SU-DHL-6 (cell line): Measurements from ENCODE around the gene CDH24.

ENCODE experiments used
- H2AFZ ChIP-seq: fragments of 200-600 bp; sonication (generic); 2 replicates; pipeline ENCODE4 v1.6.1; 2014; ENCODE audit warnings: low read depth, mild to moderate bottlenecking, moderate library complexity, mixed read lengths, antibody characterized with exemption, low read length; ENCODE audit not compliant: severe bottlenecking
- H3F3A ChIP-seq: fragments of 200-600 bp; shearing (Covaris generic); 2 replicates; pipeline ENCODE4 v1.6.0; 2016; ENCODE audit warnings: antibody characterized with exemption, mild to moderate bottlenecking; ENCODE audit not compliant: insufficient read depth
- H3K27ac ChIP-seq: fragments of 200-600 bp; sonication (generic); 2 replicates; pipeline ENCODE4 v1.5.1; 2016; ENCODE audit warnings: low read depth, mild to moderate bottlenecking, low read length, moderate library complexity, mixed read lengths
- H3K27me3 ChIP-seq: fragments of 200-600 bp; sonication (generic), shearing (Covaris generic); 2 replicates; pipeline ENCODE4 v1.6.0; 2014; ENCODE audit warnings: mild to moderate bottlenecking, low read length
- H3K36me3 ChIP-seq: fragments of 200-600 bp; sonication (generic); 2 replicates; pipeline ENCODE4 v1.6.1; 2014; ENCODE audit warnings: mild to moderate bottlenecking, low read length, mixed read lengths
- H3K4me2 ChIP-seq: fragments of 300-600, 200-600 bp; shearing (Covaris generic), sonication (generic); 2 replicates; pipeline ENCODE4 v1.6.0; 2014; ENCODE audit warnings: low read length, low read depth, mild to moderate bottlenecking; ENCODE audit not compliant: poor library complexity, severe bottlenecking
- H3K4me3 ChIP-seq: fragments of 200-600 bp; sonication (generic); 2 replicates; pipeline ENCODE4 v1.5.1; 2014; ENCODE audit warnings: antibody characterized with exemption, low read length, mild to moderate bottlenecking, mixed read lengths; ENCODE audit not compliant: insufficient read depth, poor library complexity, severe bottlenecking
- H3K79me2 ChIP-seq: fragments of 200-600 bp; sonication (generic); 2 replicates; pipeline ENCODE4 v1.6.1; 2014; ENCODE audit warnings: mild to moderate bottlenecking, low read length, moderate library complexity; ENCODE audit not compliant: insufficient read depth
- H3K9ac ChIP-seq: fragments of 200-600 bp; sonication (generic); 2 replicates; pipeline ENCODE4 v1.7.0; 2014; ENCODE audit warnings: mild to moderate bottlenecking, low read length
- H3K9me2 ChIP-seq: fragments of 200-600 bp; sonication (generic); replicated peaks from 2 replicates; pipeline ENCODE4 v1.6.1; 2014; ENCODE audit warnings: low read length; ENCODE audit not compliant: insufficient read depth
- H3K9me3 ChIP-seq: fragments of 200-600 bp; sonication (generic); 2 replicates; pipeline ENCODE4 v1.6.1; 2014; ENCODE audit warnings: low read length, mixed read lengths; ENCODE audit not compliant: insufficient read depth
- H4K20me1 ChIP-seq: fragments of 200-600 bp; sonication (generic); 2 replicates; pipeline ENCODE4 v1.6.1; 2014; ENCODE audit warnings: low read depth, mild to moderate bottlenecking, antibody characterized with exemption, low read length, moderate library complexity, mixed read lengths
- EZH2phosphoT487 ChIP-seq: fragments of 200-600 bp; sonication (generic), shearing (Covaris generic); conservative IDR thresholded peaks from 2 replicates; pipeline ENCODE4 v1.6.1; 2018; ENCODE audit warnings: mild to moderate bottlenecking, antibody characterized with exemption, low read length, moderate library complexity, mixed read lengths
- TF ChIP-seq, protein P1 (sequence below): fragments of 200-600 bp; sonication (generic); IDR thresholded peaks from one replicate; pipeline ENCODE4 v1.5.1; 2017; ENCODE audit warnings: antibody characterized with exemption, mild to moderate bottlenecking, low read length, moderate library complexity; ENCODE audit not compliant: insufficient read depth, poor library complexity, severe bottlenecking

Gene CDH24, protein sequence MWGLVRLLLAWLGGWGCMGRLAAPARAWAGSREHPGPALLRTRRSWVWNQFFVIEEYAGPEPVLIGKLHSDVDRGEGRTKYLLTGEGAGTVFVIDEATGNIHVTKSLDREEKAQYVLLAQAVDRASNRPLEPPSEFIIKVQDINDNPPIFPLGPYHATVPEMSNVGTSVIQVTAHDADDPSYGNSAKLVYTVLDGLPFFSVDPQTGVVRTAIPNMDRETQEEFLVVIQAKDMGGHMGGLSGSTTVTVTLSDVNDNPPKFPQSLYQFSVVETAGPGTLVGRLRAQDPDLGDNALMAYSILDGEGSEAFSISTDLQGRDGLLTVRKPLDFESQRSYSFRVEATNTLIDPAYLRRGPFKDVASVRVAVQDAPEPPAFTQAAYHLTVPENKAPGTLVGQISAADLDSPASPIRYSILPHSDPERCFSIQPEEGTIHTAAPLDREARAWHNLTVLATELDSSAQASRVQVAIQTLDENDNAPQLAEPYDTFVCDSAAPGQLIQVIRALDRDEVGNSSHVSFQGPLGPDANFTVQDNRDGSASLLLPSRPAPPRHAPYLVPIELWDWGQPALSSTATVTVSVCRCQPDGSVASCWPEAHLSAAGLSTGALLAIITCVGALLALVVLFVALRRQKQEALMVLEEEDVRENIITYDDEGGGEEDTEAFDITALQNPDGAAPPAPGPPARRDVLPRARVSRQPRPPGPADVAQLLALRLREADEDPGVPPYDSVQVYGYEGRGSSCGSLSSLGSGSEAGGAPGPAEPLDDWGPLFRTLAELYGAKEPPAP

DNA sequence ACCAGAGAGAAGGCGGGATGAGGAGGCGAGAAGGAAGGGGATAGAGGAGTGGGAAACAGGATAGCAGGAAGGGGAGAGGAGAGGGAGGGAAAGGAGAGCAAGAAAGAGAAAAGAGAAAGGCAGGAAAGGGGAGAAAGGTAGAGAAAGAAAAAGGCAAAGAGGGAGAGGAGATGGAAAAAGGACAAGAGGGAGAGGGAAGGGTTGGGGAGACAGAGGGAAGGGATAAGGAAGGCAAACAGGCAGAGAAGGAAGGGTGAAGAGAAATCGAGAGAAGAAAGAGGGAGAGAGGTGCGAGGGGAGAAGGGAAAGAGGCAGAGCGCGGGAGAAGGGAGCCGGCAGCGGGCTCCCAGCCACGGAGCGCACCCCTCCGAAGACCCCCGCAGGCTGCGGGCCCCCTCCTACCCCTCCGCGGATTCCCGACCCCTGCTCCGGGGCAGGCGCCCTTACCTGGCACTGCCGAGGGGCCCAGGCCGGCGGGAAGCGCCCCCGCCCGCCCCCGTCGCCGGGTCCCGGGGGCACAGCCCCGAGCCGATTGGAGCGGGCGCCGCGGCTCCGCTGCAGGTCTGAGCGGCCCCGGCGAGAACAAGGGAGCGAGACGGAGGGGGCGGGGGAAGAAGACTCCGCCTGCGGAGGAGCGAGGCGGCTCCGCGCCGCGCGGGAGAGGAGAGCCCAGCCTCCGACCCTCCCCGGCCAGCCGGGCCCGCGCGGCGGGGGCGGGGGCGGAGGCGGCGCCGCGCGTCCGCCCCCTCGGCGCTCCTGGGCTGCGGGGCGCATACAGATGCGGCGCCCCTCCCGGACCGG lies at the start of gene CDH24:
TSS of gene CDH24 (minus strand) at position 565 of the 801 bp plus-strand sequence. CDS start 1,787 bp downstream, outside the sequence.
- H3F3A ChIP-seq, result peaks cover 9% of the 10 kb centered on the region; the same call in 1 of the 2 replicates
- TF ChIP-seq, protein P1, sequence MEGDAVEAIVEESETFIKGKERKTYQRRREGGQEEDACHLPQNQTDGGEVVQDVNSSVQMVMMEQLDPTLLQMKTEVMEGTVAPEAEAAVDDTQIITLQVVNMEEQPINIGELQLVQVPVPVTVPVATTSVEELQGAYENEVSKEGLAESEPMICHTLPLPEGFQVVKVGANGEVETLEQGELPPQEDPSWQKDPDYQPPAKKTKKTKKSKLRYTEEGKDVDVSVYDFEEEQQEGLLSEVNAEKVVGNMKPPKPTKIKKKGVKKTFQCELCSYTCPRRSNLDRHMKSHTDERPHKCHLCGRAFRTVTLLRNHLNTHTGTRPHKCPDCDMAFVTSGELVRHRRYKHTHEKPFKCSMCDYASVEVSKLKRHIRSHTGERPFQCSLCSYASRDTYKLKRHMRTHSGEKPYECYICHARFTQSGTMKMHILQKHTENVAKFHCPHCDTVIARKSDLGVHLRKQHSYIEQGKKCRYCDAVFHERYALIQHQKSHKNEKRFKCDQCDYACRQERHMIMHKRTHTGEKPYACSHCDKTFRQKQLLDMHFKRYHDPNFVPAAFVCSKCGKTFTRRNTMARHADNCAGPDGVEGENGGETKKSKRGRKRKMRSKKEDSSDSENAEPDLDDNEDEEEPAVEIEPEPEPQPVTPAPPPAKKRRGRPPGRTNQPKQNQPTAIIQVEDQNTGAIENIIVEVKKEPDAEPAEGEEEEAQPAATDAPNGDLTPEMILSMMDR, result no peak
- no peak for TF ChIP-seq EZH2phosphoT487
- H3K79me2 ChIP-seq, result no peaks in the 10 kb centered on the region
- H3K9me2 ChIP-seq, result no peaks in the 10 kb centered on the region
- peak within 1 kb of the TSS; percentile 90 for H2AFZ ChIP-seq
- peak within 1 kb of the TSS; percentile 96 for H3K4me2 ChIP-seq
- peaks cover 4% of the 10 kb centered on the region; the same call in 1 of the 2 replicates for H3K36me3 ChIP-seq
- no peaks in the 10 kb centered on the region for H4K20me1 ChIP-seq
- H3K9ac ChIP-seq, result peak within 1 kb of the TSS; percentile 78
- H3K27me3 ChIP-seq, result no peaks in the 10 kb centered on the region
- H3K27ac ChIP-seq, result no peak within 1 kb of the TSS; the same call in 1 of the 2 replicates
- peak within 1 kb of the TSS; percentile 65 for H3K4me3 ChIP-seq
- H3K9me3 ChIP-seq, result no peaks in the 10 kb centered on the region

DNA sequence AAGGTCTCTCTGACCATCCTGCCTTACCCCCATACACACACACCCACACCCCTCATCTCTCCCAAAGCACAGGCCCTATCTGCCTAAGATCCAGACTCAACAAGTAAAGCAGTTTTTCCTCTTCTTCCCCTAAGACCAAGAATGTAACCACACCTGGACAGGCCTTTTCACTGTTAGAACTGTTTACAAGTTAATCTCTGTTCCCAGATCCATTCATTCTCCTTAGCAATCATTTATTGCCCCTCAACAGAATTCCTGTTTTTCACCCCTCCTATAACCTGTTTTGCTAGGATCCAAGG lies 49.4 kb upstream of the CDH24 start:
- H3F3A ChIP-seq, result no peaks in the 10 kb centered on the region
- H3K79me2 ChIP-seq, result no peaks in the 10 kb centered on the region
- no peaks in the 10 kb centered on the region for H3K9me3 ChIP-seq
- TF ChIP-seq, protein P1, result no peak
- H4K20me1 ChIP-seq, result no peaks in the 10 kb centered on the region
- no peak overlapping the region for H3K4me2 ChIP-seq
- no peaks in the 10 kb centered on the region for H3K27me3 ChIP-seq
- no peaks in the 10 kb centered on the region for H3K36me3 ChIP-seq
- no peak overlapping the region for H3K4me3 ChIP-seq
- H3K27ac ChIP-seq, result no peak overlapping the region
- no peaks in the 10 kb centered on the region for H3K9me2 ChIP-seq
- H2AFZ ChIP-seq, result no peak overlapping the region
- H3K9ac ChIP-seq, result no peak overlapping the region

DNA sequence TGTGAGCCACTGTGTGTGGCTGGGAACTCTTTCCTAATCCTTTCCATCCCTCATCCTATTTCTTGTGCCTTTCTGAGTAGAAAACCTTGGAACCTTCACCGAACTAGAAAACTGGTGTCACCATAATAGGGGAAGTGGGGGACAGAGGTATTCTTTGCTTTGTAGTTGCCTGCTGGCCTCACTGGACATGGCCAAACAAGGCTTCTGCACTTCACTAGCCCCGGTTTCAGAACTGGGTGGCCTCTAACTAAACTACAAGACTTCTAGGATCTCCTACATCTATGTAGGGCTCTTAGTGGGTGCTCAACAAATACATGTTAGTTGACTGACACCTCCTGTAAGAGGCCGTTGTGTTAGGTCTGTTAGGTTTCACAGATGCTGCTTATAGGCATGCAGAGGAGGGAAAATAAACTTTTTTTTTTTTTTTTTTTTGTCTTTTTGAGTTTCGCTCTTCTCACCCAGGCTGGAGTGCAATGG lies 48.1 kb upstream of the CDH24 start:
- H4K20me1 ChIP-seq, result no peaks in the 10 kb centered on the region
- H3K27ac ChIP-seq, result no peak overlapping the region
- no peak overlapping the region for H2AFZ ChIP-seq
- no peaks in the 10 kb centered on the region for H3K36me3 ChIP-seq
- no peaks in the 10 kb centered on the region for H3K9me3 ChIP-seq
- no peak overlapping the region for H3K9ac ChIP-seq
- no peak overlapping the region for H3K4me3 ChIP-seq
- H3K4me2 ChIP-seq, result no peak overlapping the region
- H3F3A ChIP-seq, result no peaks in the 10 kb centered on the region
- no peaks in the 10 kb centered on the region for H3K79me2 ChIP-seq
- TF ChIP-seq EZH2phosphoT487, result no peak
- TF ChIP-seq, protein P1, result no peak
- no peaks in the 10 kb centered on the region for H3K9me2 ChIP-seq
- H3K27me3 ChIP-seq, result no peaks in the 10 kb centered on the region
